H1 (cell line): ENCODE results near the gene IFITM2. TPM values are rescaled to one million over a fixed set of nuclear protein-coding genes. Genes with fewer than 3 reads are reported as not detected.

ENCODE experiments used
- CTCF ChIA-PET: fragments of 300-600 bp; sonication (Branson Sonifier 250); formaldehyde crosslinking; loops from one replicate; lab custom pipeline; 2021; ENCODE audit not compliant: partially characterized antibody; lab: Charles Lee
- POLR2A ChIA-PET: fragments of 300-600 bp; sonication (Branson Sonifier 250); formaldehyde crosslinking; loops from one replicate; lab custom pipeline; 2021; ENCODE audit warnings: inconsistent platforms; ENCODE audit not compliant: partially characterized antibody; lab: Charles Lee
- DNase-seq, 2 experiments: peaks; one replicate each; pipeline versions ENCODE4 v3.0.0 to v3.0.0-alpha.2; 2010 to 2022; ENCODE audit warnings: low spot score in 2 of 2, low read depth in 1 of 2, mixed read lengths in 1 of 2
- FAIRE-seq: peaks from 2 replicates; lab custom pipeline; 2011; peaks lifted over from hg19 to GRCh38; lab: Jason Lieb, UNC
- H2AFZ ChIP-seq: 2 replicates; pipeline ENCODE4 v1.8.1; 2012; ENCODE audit warnings: low read length, inconsistent platforms
- H2AK5ac ChIP-seq: 2 replicates; pipeline ENCODE4 v1.6.1; 2013; ENCODE audit warnings: low read depth, low read length
- H2BK120ac ChIP-seq: replicated peaks from 2 replicates; pipeline ENCODE3; 2013; ENCODE audit warnings: low read depth, low read length, inconsistent platforms
- H2BK12ac ChIP-seq: 2 replicates; pipeline ENCODE4 v1.6.1; 2013; ENCODE audit warnings: low read depth, low read length
- H2BK15ac ChIP-seq: 2 replicates; pipeline ENCODE4 v1.6.1; 2013; ENCODE audit warnings: low read length
- H2BK20ac ChIP-seq: 2 replicates; pipeline ENCODE4 v1.6.1; 2013; ENCODE audit warnings: low read length
- H2BK5ac ChIP-seq: 2 replicates; pipeline ENCODE4 v1.6.1; 2013; ENCODE audit warnings: low read depth, low read length
- H3K14ac ChIP-seq: 2 replicates; pipeline ENCODE4 v1.6.1; 2013; ENCODE audit warnings: inconsistent platforms; ENCODE audit not compliant: insufficient read length
- H3K18ac ChIP-seq: 2 replicates; pipeline ENCODE4 v1.6.1; 2013; ENCODE audit warnings: low read length; ENCODE audit errors: extremely low read depth
- H3K23ac ChIP-seq: 2 replicates; pipeline ENCODE4 v1.6.1; 2013; ENCODE audit warnings: inconsistent platforms; ENCODE audit not compliant: insufficient read length
- H3K23me2 ChIP-seq: 2 replicates; pipeline ENCODE4 v1.6.1; 2013; ENCODE audit warnings: low read depth, low read length
- H3K27ac ChIP-seq: 2 replicates; pipeline ENCODE4 v1.6.1; 2011; ENCODE audit warnings: low read depth, low read length, inconsistent platforms
- H3K27me3 ChIP-seq, 4 experiments: replicated peaks in 1 of 4; 1 replicate in 1 of 4; 2 replicates in 3 of 4; pipeline versions ENCODE4 v1.6.1 to v1.8.1; 2011 to 2013; ENCODE audit warnings: low read length in 3 of 4, mild to moderate bottlenecking in 3 of 4, inconsistent platforms in 2 of 4, mixed read lengths in 2 of 4, moderate library complexity in 1 of 4; ENCODE audit not compliant: control insufficient read depth in 3 of 4, insufficient read depth in 3 of 4; ENCODE audit errors: extremely low read depth in 1 of 4
- H3K36me3 ChIP-seq, 4 experiments: 2 replicates each; pipeline versions ENCODE4 v1.6.1 to v1.8.1; 2011 to 2013; ENCODE audit warnings: mild to moderate bottlenecking in 4 of 4, low read length in 3 of 4, moderate library complexity in 2 of 4, control low read depth in 1 of 4, inconsistent platforms in 1 of 4; ENCODE audit not compliant: insufficient read depth in 4 of 4, control insufficient read depth in 2 of 4
- H3K4ac ChIP-seq: replicated peaks from 2 replicates; pipeline ENCODE3; 2013; ENCODE audit warnings: low read length, low read depth, mixed read lengths, inconsistent platforms; ENCODE audit not compliant: insufficient read length
- H3K4me1 ChIP-seq, 4 experiments: replicated peaks in 1 of 4; 1 replicate in 1 of 4; 2 replicates in 3 of 4; pipeline versions ENCODE4 v1.6.1 to v1.8.1; 2011 to 2013; ENCODE audit warnings: low read length in 3 of 4, inconsistent platforms in 2 of 4, mixed read lengths in 1 of 4; ENCODE audit not compliant: insufficient read depth in 4 of 4, control insufficient read depth in 3 of 4
- H3K4me2 ChIP-seq, 2 experiments: 2 replicates each; pipeline versions ENCODE4 v1.6.1 to v1.8.1; 2011 to 2013; ENCODE audit warnings: low read depth in 2 of 2, low read length in 2 of 2, control low read depth in 1 of 2, inconsistent platforms in 1 of 2, mild to moderate bottlenecking in 1 of 2; ENCODE audit not compliant: insufficient read depth in 1 of 2
- H3K4me3 ChIP-seq, 4 experiments: fragments of 200-600, 300-600 bp in 1 of 4; sonication (generic), shearing (Covaris generic), sonication (Bioruptor Twin) in 1 of 4; 2 replicates each; pipeline versions ENCODE4 v1.5.1 to v1.8.1; 2011 to 2016; ENCODE audit warnings: low read length in 4 of 4, low read depth in 3 of 4, control low read depth in 2 of 4, inconsistent platforms in 2 of 4, mild to moderate bottlenecking in 2 of 4, mixed read lengths in 1 of 4, moderate library complexity in 1 of 4; ENCODE audit not compliant: insufficient read depth in 2 of 4; ENCODE audit errors: extremely low read depth in 1 of 4
- H3K56ac ChIP-seq: replicated peaks from 2 replicates; pipeline ENCODE3; 2013; ENCODE audit warnings: low read depth, mild to moderate bottlenecking, mixed read lengths, low read length, inconsistent platforms; ENCODE audit not compliant: insufficient read length
- H3K79me1 ChIP-seq: 2 replicates; pipeline ENCODE4 v1.6.1; 2013; ENCODE audit warnings: low read depth, low read length, control low read depth
- H3K79me2 ChIP-seq, 2 experiments: 2 replicates each; pipeline versions ENCODE4 v1.6.1 to v1.8.1; 2012 to 2013; ENCODE audit warnings: low read length in 2 of 2, mild to moderate bottlenecking in 2 of 2, inconsistent platforms in 1 of 2; ENCODE audit not compliant: insufficient read depth in 2 of 2, control insufficient read depth in 1 of 2
- H3K9ac ChIP-seq, 4 experiments: replicated peaks in 1 of 4; 1 replicate in 1 of 4; 2 replicates in 3 of 4; pipeline versions ENCODE4 v1.6.1 to v1.8.1; 2011 to 2013; ENCODE audit warnings: low read depth in 3 of 4, low read length in 3 of 4, control low read depth in 2 of 4, mild to moderate bottlenecking in 2 of 4, moderate library complexity in 2 of 4, inconsistent platforms in 1 of 4; ENCODE audit errors: extremely low read depth in 1 of 4
- H3K9me3 ChIP-seq, 2 experiments: 2 replicates each; pipeline versions ENCODE4 v1.6.1 to v1.8.1; 2012 to 2013; ENCODE audit warnings: mild to moderate bottlenecking in 2 of 2, moderate library complexity in 2 of 2, control low read depth in 1 of 2, inconsistent platforms in 1 of 2, low read depth in 1 of 2, low read length in 1 of 2, mixed read lengths in 1 of 2; ENCODE audit not compliant: insufficient read depth in 2 of 2
- H4K20me1 ChIP-seq, 2 experiments: replicated peaks in 1 of 2; 2 replicates each; pipeline versions ENCODE3 to v1.8.1; 2011 to 2013; ENCODE audit warnings: inconsistent platforms in 2 of 2, low read length in 2 of 2, mild to moderate bottlenecking in 1 of 2; ENCODE audit not compliant: insufficient read depth in 2 of 2, control insufficient read depth in 1 of 2
- H4K5ac ChIP-seq: 2 replicates; pipeline ENCODE4 v1.6.1; 2013; ENCODE audit warnings: low read length, low read depth, mixed read lengths, inconsistent platforms; ENCODE audit not compliant: insufficient read length
- H4K8ac ChIP-seq: 2 replicates; pipeline ENCODE4 v1.8.0; 2013; ENCODE audit warnings: mild to moderate bottlenecking, moderate library complexity, low read length, inconsistent platforms; ENCODE audit not compliant: insufficient read depth; ENCODE audit errors: extremely low read depth
- H4K91ac ChIP-seq: replicated peaks from 2 replicates; pipeline ENCODE3; 2013; ENCODE audit warnings: low read length, mixed read lengths, inconsistent platforms; ENCODE audit not compliant: insufficient read length
- ASH2L ChIP-seq: fragments of 200-600, 300-600 bp; sonication (generic); IDR thresholded peaks from one replicate; pipeline ENCODE4 v1.7.1; 2017; ENCODE audit warnings: low read length
- KDM1A ChIP-seq: fragments of 200-600, 300-600 bp; sonication (generic); IDR thresholded peaks from 2 replicates; pipeline ENCODE4 v1.7.1; 2016; ENCODE audit warnings: mild to moderate bottlenecking, low read length, borderline replicate concordance
- SP1 ChIP-seq: IDR thresholded peaks from 2 replicates; pipeline ENCODE4 v1.6.1; 2011; ENCODE audit warnings: low read depth, low read length
- WGBS, 2 experiments: shearing (Covaris generic) in 1 of 2; methylation state at CpG; one replicate each; pipeline versions ENCODE4 v1.1.6 to v1.1.7; 2013 to 2015; ENCODE audit warnings: low lambda C conversion rate in 2 of 2, mixed read lengths in 2 of 2, inconsistent platforms in 1 of 2, low coverage in 1 of 2, missing lambda C conversion rate in 1 of 2; ENCODE audit not compliant: insufficient replicate concordance in 2 of 2, insufficient coverage in 1 of 2, insufficient read length in 1 of 2; ENCODE audit errors: extremely low coverage in 1 of 2, missing lambda C conversion rate in 1 of 2; 5-methylcytosine and 5-hydroxymethylcytosine counted together
- polyA plus RNA-seq, 7 experiments: library from polyadenylated mRNA; depleted of rRNA in 3 of 7; stranded (reverse) in 5 of 7; unstranded in 2 of 7; fragments of >200 nt in 5 of 7; fragments of 200-250 nt in 2 of 7; gene quantifications; 1 replicate in 5 of 7; 2 replicates in 1 of 7; 4 replicates in 1 of 7; pipeline versions ENCODE4 v1.2.1 to v1.2.3, GENCODE V29; 2011 to 2013; ENCODE audit warnings: missing spikeins in 2 of 7, mixed read lengths in 2 of 7
- total RNA-seq: library from RNA; stranded (reverse); fragmentation: NEBNext Ultra II Directional; extraction: Animal tissue kit (Norgen Biotek cat#: 25700); gene quantifications from 2 replicates; pipeline ENCODE4 v1.2.1, GENCODE V29; 2021

Gene IFITM2
- total and polyA plus RNA-seq, 2 of the 8 experiments (the other 6 are each of a cell fraction or from before 2014, with no cell fraction given): 399 to 764 TPM

GRCh38 chr11:259413-259812 is 48.2 kb upstream of the IFITM2 start:
- no peak overlapping the region for H2AFZ ChIP-seq

More at GRCh38 chr11:259413-259812, 48.2 kb upstream of the IFITM2 start:
- FAIRE-seq (no peak), DNase-seq (no peak)
- Histone ChIP-seq H3K9me3 (no peaks in the 10 kb centered on the region), H3K27ac (no peak overlapping the region), H3K79me1 (no peaks in the 10 kb centered on the region), H3K4me2 (no peak overlapping the region), H3K56ac (no peak overlapping the region), H2BK120ac (no peak overlapping the region), H4K91ac (no peak overlapping the region), H3K23ac (no peak overlapping the region), H3K9ac (no peak overlapping the region), H2AK5ac (no peak overlapping the region), H2BK15ac (no peak overlapping the region), H3K4ac (no peak overlapping the region), H4K8ac (no peak overlapping the region), H3K36me3 (no peaks in the 10 kb centered on the region), H3K23me2 (peaks cover 6% of the 10 kb centered on the region; the same call in 1 of the 2 replicates), H2BK12ac (no peak overlapping the region), H4K5ac (no peak overlapping the region), H2BK20ac (no peak overlapping the region), H3K79me2 (no peaks in the 10 kb centered on the region), H3K4me1 (no peaks in the 10 kb centered on the region), H3K14ac (no peak overlapping the region), H3K27me3 (no peaks in the 10 kb centered on the region), H4K20me1 (no peaks in the 10 kb centered on the region), H2BK5ac (no peak overlapping the region), H3K18ac (no peak overlapping the region), H3K4me3 (no peak overlapping the region)
- WGBS, 2 experiments: 84% methylated on average over 10 of the region's 10 CpGs; no CpG with 5 or more reads in 1 of the 2 experiments
- TF ChIP-seq SP1: no peak
- no peak for TF ChIP-seq ASH2L
- TF ChIP-seq KDM1A: no peak
- POLR2A ChIA-PET: no interaction called here
- CTCF ChIA-PET: interaction anchor here (0.8 to 1.8 kb wide), 7 partner anchors 9 to 104 kb away, joined by 3 to 6 read pairs (median 4); no protein-coding TSS in a partner anchor
